ENCODE measurements around the gene ABCA4.

GRCh38 chr1:93989601-93990000 lies 131.3 kb downstream of the ABCA4 start:
- TF ChIP-seq, protein P1, sequence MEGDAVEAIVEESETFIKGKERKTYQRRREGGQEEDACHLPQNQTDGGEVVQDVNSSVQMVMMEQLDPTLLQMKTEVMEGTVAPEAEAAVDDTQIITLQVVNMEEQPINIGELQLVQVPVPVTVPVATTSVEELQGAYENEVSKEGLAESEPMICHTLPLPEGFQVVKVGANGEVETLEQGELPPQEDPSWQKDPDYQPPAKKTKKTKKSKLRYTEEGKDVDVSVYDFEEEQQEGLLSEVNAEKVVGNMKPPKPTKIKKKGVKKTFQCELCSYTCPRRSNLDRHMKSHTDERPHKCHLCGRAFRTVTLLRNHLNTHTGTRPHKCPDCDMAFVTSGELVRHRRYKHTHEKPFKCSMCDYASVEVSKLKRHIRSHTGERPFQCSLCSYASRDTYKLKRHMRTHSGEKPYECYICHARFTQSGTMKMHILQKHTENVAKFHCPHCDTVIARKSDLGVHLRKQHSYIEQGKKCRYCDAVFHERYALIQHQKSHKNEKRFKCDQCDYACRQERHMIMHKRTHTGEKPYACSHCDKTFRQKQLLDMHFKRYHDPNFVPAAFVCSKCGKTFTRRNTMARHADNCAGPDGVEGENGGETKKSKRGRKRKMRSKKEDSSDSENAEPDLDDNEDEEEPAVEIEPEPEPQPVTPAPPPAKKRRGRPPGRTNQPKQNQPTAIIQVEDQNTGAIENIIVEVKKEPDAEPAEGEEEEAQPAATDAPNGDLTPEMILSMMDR (IDR thresholded peaks at IDR 0.05) = no peak
- TF ChIP-seq POLR2AphosphoS5 (IDR thresholded peaks at IDR 0.05; ENCODE audit: low read depth, low read length) (no peak), SIN3A (IDR thresholded peaks at IDR 0.05; ENCODE audit: borderline replicate concordance, insufficient read depth, low read depth, low read length) (no peak), REST (IDR thresholded peaks at IDR 0.05; ENCODE audit: insufficient read depth in 1 of 2, low read depth in 2 of 2, low read length in 1 of 2) (no peak)

Data from Panc1 (cell line).